Neural progenitor cell (in vitro differentiated cells): Measurements from ENCODE around the gene SESN2. TPM values are rescaled to one million over a fixed set of nuclear protein-coding genes. Genes with fewer than 3 reads are reported as not detected.
A peak's percentile ranks its signal among the peaks of the same experiment; 100 is the strongest.
"Not testable (repeated sequence)": the region's sequence is repeated elsewhere in the genome, so short reads cannot be mapped to it uniquely, and the experiment has no call there.

Experiments used
- DNase-seq: peaks from one replicate; pipeline ENCODE4 v3.0.0-alpha.2; 2016; ENCODE audit warnings: low spot score
- H2AFZ ChIP-seq: fragments of 200-600 bp; sonication (generic); replicated peaks from 2 replicates; pipeline ENCODE4 v1.6.1; 2016; ENCODE audit warnings: antibody characterized with exemption
- H3F3A ChIP-seq: fragments of 200-600 bp; sonication (generic); 2 replicates; pipeline ENCODE4 v1.6.1; 2016; ENCODE audit warnings: antibody characterized with exemption, low read depth
- H3K27ac ChIP-seq: fragments of 200-600 bp; sonication (generic); 2 replicates; pipeline ENCODE4 v1.5.1; 2016; ENCODE audit warnings: mild to moderate bottlenecking
- H3K27me3 ChIP-seq: fragments of 200-600 bp; sonication (generic); 2 replicates; pipeline ENCODE4 v1.6.1; 2016; ENCODE audit warnings: mild to moderate bottlenecking, moderate library complexity
- H3K36me3 ChIP-seq: fragments of 200-600 bp; sonication (generic); 2 replicates; pipeline ENCODE4 v1.5.1; 2016
- H3K4me1 ChIP-seq: fragments of 200-600 bp; sonication (generic); 2 replicates; pipeline ENCODE4 v1.6.1; 2016; ENCODE audit warnings: mixed run types
- H3K4me2 ChIP-seq: fragments of 200-600 bp; sonication (generic); 2 replicates; pipeline ENCODE4 v1.6.1; 2016
- H3K4me3 ChIP-seq: fragments of 200-600 bp; sonication (generic); 2 replicates; pipeline ENCODE4 v1.5.1; 2016
- H3K79me2 ChIP-seq: fragments of 200-600 bp; sonication (generic); 2 replicates; pipeline ENCODE4 v1.6.1; 2016; ENCODE audit warnings: low read depth
- H3K9ac ChIP-seq: fragments of 200-600 bp; sonication (generic); 2 replicates; pipeline ENCODE4 v1.6.1; 2016
- H3K9me3 ChIP-seq: fragments of 200-600 bp; sonication (generic); 2 replicates; pipeline ENCODE4 v1.5.1; 2016; ENCODE audit warnings: low read depth
- H4K20me1 ChIP-seq: fragments of 200-600 bp; sonication (generic); 2 replicates; pipeline ENCODE4 v1.6.1; 2016; ENCODE audit warnings: low read depth
- H3K27ac Mint-ChIP-seq: 3 replicates; pipeline ENCODE4 v1.8.0; 2021; ENCODE audit warnings: mixed read lengths
- H3K27me3 Mint-ChIP-seq: 2 replicates; pipeline ENCODE4 v1.8.0; 2022; ENCODE audit warnings: low read depth, mild to moderate bottlenecking, inconsistent platforms, moderate library complexity, mixed read lengths; ENCODE audit not compliant: insufficient read depth
- H3K36me3 Mint-ChIP-seq: 3 replicates; pipeline ENCODE4 v1.8.0; 2021; ENCODE audit warnings: mixed read lengths
- H3K4me1 Mint-ChIP-seq: 3 replicates; pipeline ENCODE4 v1.8.0; 2021; ENCODE audit warnings: mixed read lengths
- H3K4me3 Mint-ChIP-seq: 3 replicates; pipeline ENCODE4 v1.8.0; 2021; ENCODE audit warnings: mild to moderate bottlenecking, moderate library complexity, mixed read lengths
- H3K9me3 Mint-ChIP-seq: 3 replicates; pipeline ENCODE4 v1.8.0; 2020; ENCODE audit warnings: mixed read lengths
- EZH2 ChIP-seq: fragments of 200-600 bp; sonication (generic); IDR thresholded peaks from 2 replicates; pipeline ENCODE4 v1.6.1; 2017; ENCODE audit warnings: antibody characterized with exemption, mild to moderate bottlenecking, moderate library complexity
- EZH2phosphoT487 ChIP-seq: fragments of 200-600 bp; sonication (generic); IDR thresholded peaks from 2 replicates; pipeline ENCODE4 v1.6.1; 2017; ENCODE audit warnings: antibody characterized with exemption
- total RNA-seq: library from RNA; depleted of rRNA; stranded (reverse); fragments of >200 nt; gene quantifications from 2 replicates; pipeline ENCODE4 v1.2.3, GENCODE V29; 2015; ENCODE audit warnings: low replicate concordance
- TF ChIP-seq, protein P1 (sequence below): fragments of 200-600 bp; sonication (generic); IDR thresholded peaks from 2 replicates; pipeline ENCODE4 v1.5.1; 2017; ENCODE audit warnings: antibody characterized with exemption, mild to moderate bottlenecking

Gene SESN2
- total RNA-seq, 1 donor from 2014 or later: 7.6 TPM

DNA sequence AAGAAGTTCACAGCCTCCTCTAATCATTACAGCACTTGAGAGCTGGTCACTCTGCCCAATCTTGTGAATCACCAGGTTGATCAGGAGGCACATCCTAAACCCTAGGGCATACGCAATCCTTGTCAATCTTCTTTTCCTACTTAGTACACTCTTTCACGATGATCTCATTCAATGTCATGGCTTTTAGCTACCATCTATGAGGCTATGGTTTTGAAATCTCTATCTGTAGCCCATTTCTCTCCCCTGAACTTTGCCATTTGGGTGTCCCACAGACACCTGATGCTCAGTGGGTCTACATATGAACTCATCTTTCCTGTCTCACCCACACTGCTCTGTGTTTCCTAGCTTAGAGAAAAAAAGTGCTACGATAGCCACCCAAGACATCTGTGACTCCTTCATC, 67.7 kb downstream of the SESN2 start:
- Histone ChIP-seq H3F3A (peaks cover 10% of the 10 kb centered on the region), H3K4me1 (peaks cover 5% of the 10 kb centered on the region), H3K79me2 (peaks cover 15% of the 10 kb centered on the region), H4K20me1 (no peaks in the 10 kb centered on the region), H3K9ac (no peak overlapping the region), H3K4me2 (no peak overlapping the region), H3K36me3 (no peaks in the 10 kb centered on the region), H3K4me3 (no peak overlapping the region), H3K27ac (no peak overlapping the region), H2AFZ (no peak overlapping the region), H3K9me3 (no peaks in the 10 kb centered on the region), H3K27me3 (no peaks in the 10 kb centered on the region)
- TF ChIP-seq EZH2 (no peak), EZH2phosphoT487 (no peak)
- TF ChIP-seq, protein P1, sequence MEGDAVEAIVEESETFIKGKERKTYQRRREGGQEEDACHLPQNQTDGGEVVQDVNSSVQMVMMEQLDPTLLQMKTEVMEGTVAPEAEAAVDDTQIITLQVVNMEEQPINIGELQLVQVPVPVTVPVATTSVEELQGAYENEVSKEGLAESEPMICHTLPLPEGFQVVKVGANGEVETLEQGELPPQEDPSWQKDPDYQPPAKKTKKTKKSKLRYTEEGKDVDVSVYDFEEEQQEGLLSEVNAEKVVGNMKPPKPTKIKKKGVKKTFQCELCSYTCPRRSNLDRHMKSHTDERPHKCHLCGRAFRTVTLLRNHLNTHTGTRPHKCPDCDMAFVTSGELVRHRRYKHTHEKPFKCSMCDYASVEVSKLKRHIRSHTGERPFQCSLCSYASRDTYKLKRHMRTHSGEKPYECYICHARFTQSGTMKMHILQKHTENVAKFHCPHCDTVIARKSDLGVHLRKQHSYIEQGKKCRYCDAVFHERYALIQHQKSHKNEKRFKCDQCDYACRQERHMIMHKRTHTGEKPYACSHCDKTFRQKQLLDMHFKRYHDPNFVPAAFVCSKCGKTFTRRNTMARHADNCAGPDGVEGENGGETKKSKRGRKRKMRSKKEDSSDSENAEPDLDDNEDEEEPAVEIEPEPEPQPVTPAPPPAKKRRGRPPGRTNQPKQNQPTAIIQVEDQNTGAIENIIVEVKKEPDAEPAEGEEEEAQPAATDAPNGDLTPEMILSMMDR: no peak
- Mint-ChIP-seq H3K4me3 (no peak overlapping the region), H3K4me1 (peaks cover 14% of the 10 kb centered on the region), H3K27me3 (peaks cover 9% of the 10 kb centered on the region), H3K9me3 (no peaks in the 10 kb centered on the region), H3K36me3 (no peaks in the 10 kb centered on the region), H3K27ac (no peak overlapping the region)
- no peak for DNase-seq

DNA sequence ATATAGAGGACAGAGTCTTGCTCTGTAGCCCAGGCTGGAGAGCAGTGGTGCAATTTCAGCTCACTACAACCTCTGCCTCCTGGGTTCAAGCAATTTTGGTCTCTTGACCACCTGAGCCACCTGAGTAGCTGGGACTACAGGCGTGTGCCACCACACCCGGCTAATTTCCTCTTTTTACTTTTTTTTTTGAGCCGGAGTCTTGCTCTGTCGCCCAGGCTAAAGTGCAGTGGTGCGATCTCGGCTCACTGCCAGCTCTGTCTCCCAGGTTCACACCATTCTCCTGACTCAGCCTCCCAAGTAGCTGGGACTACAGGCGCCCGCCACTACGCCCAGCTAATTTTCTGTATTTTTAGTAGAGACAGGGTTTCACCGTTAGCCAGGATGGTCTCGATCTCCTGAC, 68.1 kb downstream of the SESN2 start:
- not testable (repeated sequence) for H3K4me2 ChIP-seq, H3K9me3 ChIP-seq, H3F3A ChIP-seq, H2AFZ ChIP-seq, H3K9me3 Mint-ChIP-seq, H3K27ac ChIP-seq, H3K36me3 Mint-ChIP-seq, DNase-seq, H3K36me3 ChIP-seq, H3K4me1 ChIP-seq, H3K27ac Mint-ChIP-seq, H3K4me3 Mint-ChIP-seq, H3K9ac ChIP-seq, H3K4me3 ChIP-seq, H3K27me3 Mint-ChIP-seq, H4K20me1 ChIP-seq, H3K27me3 ChIP-seq
- H3K4me1 Mint-ChIP-seq: peaks cover 14% of the 10 kb centered on the region
- peaks cover 15% of the 10 kb centered on the region for H3K79me2 ChIP-seq

DNA sequence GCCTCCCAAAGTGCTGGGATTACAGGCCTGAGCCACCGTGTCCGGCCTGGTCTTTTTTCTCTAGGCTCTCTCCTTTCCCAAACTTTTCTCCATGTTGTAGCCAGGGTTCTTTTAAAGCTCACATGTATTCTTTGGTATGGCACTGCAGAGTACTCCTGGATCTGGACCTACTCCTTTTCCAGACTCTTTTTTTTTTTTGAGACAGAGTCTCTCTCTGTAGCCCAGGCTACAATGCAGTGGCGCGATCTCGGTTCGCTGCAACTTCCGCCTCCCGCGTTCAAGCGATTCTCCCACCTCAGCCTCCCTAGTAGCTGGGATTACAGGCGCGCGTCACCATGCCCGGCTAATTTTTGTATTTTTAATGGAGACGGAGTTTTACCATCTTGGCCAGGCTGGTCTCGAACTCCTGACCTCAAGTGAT, 68.9 kb downstream of the SESN2 start:
- Histone ChIP-seq H3K9me3 (no peaks in the 10 kb centered on the region), H3K27me3 (no peaks in the 10 kb centered on the region), H3F3A (peaks cover 10% of the 10 kb centered on the region), H3K27ac (no peak overlapping the region), H3K4me1 (peaks cover 5% of the 10 kb centered on the region), H2AFZ (peak overlapping the region; percentile 91), H3K4me3 (peak overlapping the region; percentile 56), H3K36me3 (no peaks in the 10 kb centered on the region), H3K79me2 (peaks cover 15% of the 10 kb centered on the region), H3K4me2 (peak overlapping the region; percentile 98), H4K20me1 (no peaks in the 10 kb centered on the region), H3K9ac (no peak overlapping the region)
- Mint-ChIP-seq H3K27ac (peak overlapping the region; percentile 96), H3K4me3 (peak overlapping the region; percentile 97), H3K4me1 (peaks cover 14% of the 10 kb centered on the region), H3K27me3 (peaks cover 8% of the 10 kb centered on the region), H3K36me3 (no peaks in the 10 kb centered on the region), H3K9me3 (no peaks in the 10 kb centered on the region)
- TF ChIP-seq EZH2phosphoT487 (no peak), EZH2 (no peak)
- TF ChIP-seq, protein P1: no peak
- DNase-seq: no peak

DNA sequence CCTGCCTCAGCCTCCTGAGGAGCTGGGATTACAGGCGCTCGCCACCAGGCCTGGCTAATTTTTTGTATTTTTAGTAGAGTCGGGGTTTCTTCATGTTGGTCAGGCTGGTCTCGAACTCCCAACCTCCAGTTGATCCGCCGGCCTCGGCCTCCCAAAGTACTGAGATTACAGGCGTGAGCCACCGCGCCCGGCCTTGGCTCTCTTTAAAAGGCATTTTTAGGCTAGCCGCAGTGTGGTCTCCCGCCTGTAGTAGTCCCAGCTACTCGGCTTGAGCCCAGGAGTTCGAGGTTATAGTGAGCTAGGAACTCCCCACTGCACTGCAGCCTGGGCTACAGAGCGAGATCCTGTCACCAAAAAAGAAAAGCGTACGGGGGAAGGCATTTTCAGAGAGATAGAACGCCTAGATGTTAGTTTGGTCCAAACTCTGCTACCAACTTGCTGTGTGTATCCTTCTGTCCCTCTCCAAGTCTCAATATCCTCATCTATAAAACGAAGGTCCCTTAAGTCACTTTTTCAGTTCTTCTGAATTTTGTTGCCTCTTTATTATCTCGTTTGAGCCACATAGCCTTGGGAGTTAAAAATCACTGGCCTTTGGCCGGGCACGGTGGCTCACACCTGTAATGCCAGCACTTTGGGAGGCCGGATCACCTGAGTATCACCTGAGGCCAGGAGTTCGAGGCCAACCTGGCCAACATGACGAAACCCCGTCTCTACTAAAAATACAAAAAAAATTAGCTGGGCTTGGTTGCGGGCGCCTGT, 70.3 kb downstream of the SESN2 start:
- H3K4me1 Mint-ChIP-seq: peaks cover 14% of the 10 kb centered on the region
- no peak for TF ChIP-seq EZH2phosphoT487
- TF ChIP-seq, protein P1: peak; percentile 6
- no peaks in the 10 kb centered on the region for H3K36me3 ChIP-seq
- H3K9me3 ChIP-seq: no peaks in the 10 kb centered on the region
- H2AFZ ChIP-seq: peak overlapping the region; percentile 91
- peaks cover 5% of the 10 kb centered on the region for H3K4me1 ChIP-seq
- DNase-seq: peak; percentile 60
- peak overlapping the region; percentile 56 for H3K27ac ChIP-seq
- peak overlapping the region; percentile 97 for H3K4me3 Mint-ChIP-seq
- peak overlapping the region; percentile 56 for H3K4me3 ChIP-seq
- no peaks in the 10 kb centered on the region for H3K9me3 Mint-ChIP-seq
- no peaks in the 10 kb centered on the region for H3K27me3 ChIP-seq
- H3K27ac Mint-ChIP-seq: peak overlapping the region; percentile 65
- H3K79me2 ChIP-seq: peaks cover 15% of the 10 kb centered on the region
- H3K4me2 ChIP-seq: peak overlapping the region; percentile 98
- peaks cover under 1% of the 10 kb centered on the region for H3K36me3 Mint-ChIP-seq
- H3K9ac ChIP-seq: peak overlapping the region; percentile 35
- no peaks in the 10 kb centered on the region for H4K20me1 ChIP-seq
- H3K27me3 Mint-ChIP-seq: peaks cover 8% of the 10 kb centered on the region
- peaks cover 10% of the 10 kb centered on the region for H3F3A ChIP-seq
